GM18873 (cell line): ENCODE measurements around the gene FUT7.

Experiments
- ATAC-seq: cut with Tn5 transposase; IDR thresholded peaks from one replicate; pipeline ENCODE4 v1.9.1; 2021; ENCODE audit warnings: mild to moderate bottlenecking, moderate library complexity, moderate number of reproducible peaks; ENCODE audit not compliant: unreplicated experiment, low FRiP score

Gene FUT7

GRCh38 chr9:137031904-137032640, at the start of gene FUT7:
Gene FUT7, minus strand, starts transcription at chr9:137032088. Its CDS starts 97 bp downstream, at chr9:137031991.
- no peak for ATAC-seq

DNA sequence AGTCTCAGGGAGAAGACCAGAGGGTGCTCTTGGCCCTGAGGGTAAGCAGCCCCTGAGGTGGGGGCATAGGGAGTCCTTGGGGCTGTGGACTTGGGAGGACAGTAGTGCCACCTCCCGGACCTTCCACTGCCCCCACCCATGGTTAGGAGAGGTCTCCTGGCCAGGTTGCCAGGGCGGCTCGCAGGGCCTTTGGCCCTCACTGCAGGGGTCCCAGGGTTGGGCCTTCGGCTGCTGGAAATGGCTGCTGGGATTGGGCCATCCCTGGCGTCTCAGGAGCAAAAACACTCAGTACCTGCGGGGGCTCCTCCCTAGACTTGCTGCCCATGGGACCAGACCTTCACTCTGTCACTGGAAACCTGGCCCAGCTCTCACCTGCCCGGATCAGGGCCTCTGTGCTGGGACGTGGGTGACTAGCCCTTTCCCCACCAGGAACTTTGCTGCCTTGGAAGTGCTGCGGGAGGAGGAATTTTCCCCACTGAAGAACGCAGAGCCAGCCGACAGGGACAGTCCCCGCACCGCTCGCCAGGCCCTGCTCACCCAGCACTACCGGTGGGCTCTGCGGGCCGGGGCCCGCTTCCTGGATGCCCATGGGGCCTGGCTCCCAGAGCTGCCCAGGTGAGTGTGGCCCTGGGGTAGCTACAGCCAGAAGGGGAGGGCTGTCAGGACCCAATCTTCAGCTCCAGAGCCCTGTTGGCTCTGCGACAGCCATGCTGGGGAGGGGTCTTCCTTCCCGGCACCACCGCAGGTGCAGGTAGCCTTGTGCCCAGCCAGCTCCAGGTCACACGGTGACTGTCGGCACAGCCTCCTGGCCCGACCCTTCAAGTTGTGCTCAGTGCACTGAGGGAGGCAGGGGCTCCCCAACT, 48.6 kb upstream of the FUT7 start:
- no peak for ATAC-seq

- ATAC-seq, result no peak
Observed at GRCh38 chr9:137079401-137079787, 47.5 kb upstream of the FUT7 start.

DNA sequence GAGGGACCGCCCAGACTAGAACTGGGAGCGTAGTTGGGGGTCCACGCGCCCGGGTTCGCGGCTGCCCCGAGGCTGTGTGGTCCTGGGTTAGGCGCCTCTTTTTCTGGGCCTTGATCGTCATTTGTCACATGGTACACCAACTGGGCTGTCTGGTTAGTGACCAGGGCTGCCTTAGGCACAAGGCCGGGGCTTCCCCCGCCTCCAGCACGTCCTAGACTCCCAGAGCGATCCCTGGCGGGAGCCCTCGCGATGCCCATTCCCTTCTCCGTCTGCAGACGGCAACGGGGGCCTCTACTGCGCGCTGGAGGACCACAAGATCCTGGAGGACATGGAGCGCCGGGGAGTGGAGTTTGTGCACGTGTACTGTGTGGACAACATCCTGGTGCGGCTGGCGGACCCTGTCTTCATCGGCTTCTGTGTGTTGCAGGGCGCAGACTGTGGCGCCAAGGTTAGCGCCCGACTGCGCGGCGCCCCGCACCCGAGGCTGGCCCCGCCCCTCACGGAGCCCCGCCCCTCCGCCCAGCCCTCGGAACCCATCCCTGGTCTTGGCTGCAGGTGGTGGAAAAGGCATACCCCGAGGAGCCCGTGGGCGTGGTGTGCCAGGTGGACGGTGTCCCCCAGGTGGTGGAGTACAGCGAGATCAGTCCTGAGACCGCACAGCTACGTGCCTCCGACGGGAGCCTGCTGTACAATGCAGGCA, 47.0 kb upstream of the FUT7 start:
- no peak for ATAC-seq

- ATAC-seq, result no peak
Observed at GRCh38 chr9:137077758-137078693, 46.1 kb upstream of the FUT7 start.

DNA sequence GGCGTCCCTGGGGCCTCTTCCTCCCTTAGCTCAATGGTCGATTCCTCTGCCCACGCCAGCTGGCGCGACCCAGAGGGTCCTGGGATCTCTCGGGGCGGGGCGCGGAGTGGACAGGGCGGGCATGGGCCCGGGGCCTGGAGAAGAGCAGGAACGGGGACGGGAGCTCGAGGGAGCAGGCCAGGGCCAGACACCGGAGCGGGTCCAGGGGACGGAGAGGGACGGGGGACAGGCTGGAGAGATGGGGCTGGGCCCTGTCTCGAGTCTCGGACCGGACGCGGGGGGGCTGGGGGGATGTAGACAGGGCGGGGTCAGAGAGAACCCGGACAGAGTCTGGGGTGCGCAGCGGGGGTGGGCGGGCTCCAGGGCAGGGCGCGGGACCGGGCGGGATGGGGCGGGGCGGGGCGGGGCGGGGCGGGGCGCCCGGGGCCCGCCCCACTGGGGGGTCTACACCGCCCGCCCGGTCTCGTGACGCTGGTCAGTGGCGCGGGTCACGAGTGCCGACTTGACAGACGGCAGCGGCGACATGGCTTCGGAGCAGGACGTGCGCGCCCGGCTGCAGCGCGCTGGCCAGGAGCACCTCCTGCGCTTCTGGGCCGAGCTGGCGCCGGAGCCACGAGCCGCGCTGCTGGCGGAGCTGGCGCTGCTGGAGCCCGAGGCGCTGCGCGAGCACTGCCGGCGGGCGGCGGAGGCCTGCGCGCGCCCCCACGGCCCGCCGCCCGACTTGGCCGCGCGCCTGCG, 45.3 kb upstream of the FUT7 start, which contains the start of gene UAP1L1:
Gene UAP1L1 (plus strand): TSS at position 508 of the 738 bp plus-strand sequence. CDS start 16 bp downstream, at position 524.
- no peak for ATAC-seq

DNA sequence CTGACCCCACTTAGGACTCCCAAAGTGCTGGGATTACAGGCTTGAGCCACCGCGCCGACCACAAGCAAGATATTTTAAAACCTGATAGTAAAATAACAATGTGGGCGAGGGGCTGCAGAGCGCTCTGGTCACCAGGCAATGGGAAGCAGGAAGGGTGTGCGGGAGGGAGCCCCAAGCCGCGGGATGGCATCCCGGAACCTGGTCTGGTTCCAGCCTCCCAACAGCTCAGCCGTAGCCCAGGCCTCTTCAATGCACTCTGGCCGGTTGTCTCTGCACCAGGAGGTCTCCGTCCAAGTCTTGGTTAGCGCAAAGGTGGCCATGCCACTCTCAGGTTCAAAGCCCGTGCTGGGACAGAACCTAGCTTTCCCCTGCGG, 44.7 kb upstream of the FUT7 start:
- ATAC-seq, result no peak

- ATAC-seq, result no peak
Observed at GRCh38 chr9:137075275-137075775, 43.4 kb upstream of the FUT7 start.

GRCh38 chr9:137074657-137075274, 42.9 kb upstream of the FUT7 start:
- ATAC-seq, result no peak

DNA sequence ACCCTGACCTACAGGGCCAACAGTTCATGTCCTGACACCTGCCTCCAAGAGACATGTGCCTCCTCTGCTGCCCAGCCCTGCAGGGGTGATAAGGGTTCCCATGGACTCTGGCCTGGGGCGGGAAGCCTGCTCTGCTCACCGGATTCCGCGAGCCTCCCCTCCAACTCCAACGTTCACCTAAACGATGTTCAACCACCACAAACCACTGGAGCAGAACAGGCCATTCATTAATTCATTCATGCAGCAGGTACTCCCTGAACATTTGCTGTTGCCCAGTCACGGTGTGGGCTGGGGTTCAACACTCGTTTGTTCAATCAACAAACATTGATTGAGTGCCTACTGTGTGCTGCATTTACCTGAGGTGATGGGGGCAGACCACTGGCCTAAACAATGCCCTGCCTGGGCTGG, 42.1 kb upstream of the FUT7 start:
- ATAC-seq, result no peak

GRCh38 chr9:137071282-137071681, 39.4 kb upstream of the FUT7 start:
- no peak for ATAC-seq

DNA sequence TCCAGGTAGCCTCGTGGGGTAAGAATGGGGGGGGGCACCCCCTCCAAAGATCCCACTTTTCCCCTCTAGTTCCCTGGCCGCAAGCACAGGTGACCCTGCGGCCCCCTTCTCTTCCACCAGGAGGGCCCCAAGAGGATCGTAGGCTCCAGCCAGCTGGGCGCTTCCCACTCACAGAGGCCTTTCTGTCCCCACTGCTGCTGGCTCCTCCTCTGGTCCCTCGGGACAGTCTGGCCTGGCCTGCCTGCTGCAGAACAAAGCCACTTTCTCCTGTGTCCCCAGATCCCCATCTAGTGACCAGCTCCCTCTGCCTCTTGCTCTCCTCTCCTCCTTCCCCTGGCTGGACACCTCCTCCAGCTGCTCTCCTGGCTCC, 39.0 kb upstream of the FUT7 start:
- no peak for ATAC-seq

DNA sequence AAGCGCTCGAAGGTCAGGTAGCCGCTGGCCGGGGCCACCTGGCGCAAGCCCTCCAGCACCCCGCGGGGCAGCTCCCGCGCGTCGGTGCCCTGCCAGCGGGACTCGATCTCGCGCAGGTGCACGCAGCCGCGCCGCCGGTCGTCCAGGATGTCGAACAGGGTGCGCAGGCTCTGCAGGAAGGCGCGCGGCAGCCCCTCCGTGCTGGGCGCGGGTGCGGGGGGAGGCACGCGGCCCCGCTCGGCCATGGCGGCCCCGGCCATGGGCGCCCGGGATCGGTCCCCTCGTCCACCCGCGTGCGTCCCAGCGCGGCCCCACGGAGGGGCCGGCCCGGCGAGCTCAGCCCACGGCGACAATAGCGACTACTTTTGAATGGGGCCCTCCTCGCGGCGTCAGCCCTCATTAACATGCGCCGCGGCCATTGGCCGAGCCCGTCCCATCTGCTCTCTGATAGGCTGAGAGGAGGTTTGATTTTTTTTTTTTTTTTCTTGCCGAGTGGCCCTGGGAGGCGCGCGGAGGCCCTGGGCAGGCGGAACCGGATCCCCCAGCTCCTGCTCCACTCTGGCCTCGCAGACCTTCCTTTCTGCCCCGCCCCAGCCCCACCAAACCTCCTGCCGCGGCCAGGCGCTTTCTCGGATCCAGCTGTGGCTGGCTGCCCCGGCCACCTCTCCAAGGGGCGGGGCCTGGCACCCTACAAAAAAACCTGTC, 38.5 kb upstream of the FUT7 start, which contains the start of gene SAPCD2:
Gene SAPCD2 (minus strand): TSS at position 357 of the 705 bp plus-strand sequence. CDS start 97 bp downstream, at position 260.
- peak; percentile 77 for ATAC-seq

- no peak for ATAC-seq
Observed at GRCh38 chr9:137069508-137070091, 37.7 kb upstream of the FUT7 start.

GRCh38 chr9:137068539-137069507, 36.9 kb upstream of the FUT7 start:
- no peak for ATAC-seq

GRCh38 chr9:137067860-137068538, 36.1 kb upstream of the FUT7 start:
- no peak for ATAC-seq
